Measurements from ENCODE around the gene G6PC3.

The G6PC3 gene

GRCh38 chr17:44082256-44082927, 11.9 kb downstream of the G6PC3 start:
- TF ChIP-seq SPI1 (IDR thresholded peaks at IDR 0.05; ENCODE audit: borderline replicate concordance, low read depth) (no peak), POLR2AphosphoS5 (IDR thresholded peaks at IDR 0.05; ENCODE audit: low read depth) (no peak), CTCF (IDR thresholded peaks at IDR 0.05; ENCODE audit: insufficient read depth, low read length) (no peak), GABPA (IDR thresholded peaks at IDR 0.05; ENCODE audit: low read depth) (no peak)
- DNase-seq (ENCODE audit: low read depth in 1 of 2, low spot score in 1 of 2): no peak
- no peak overlapping the region for H3K27ac ChIP-seq (replicated peaks)
- H3K27me3 ChIP-seq (ENCODE audit: insufficient read depth, poor library complexity, severe bottlenecking): no peaks in the 10 kb centered on the region
- no peak overlapping the region for H3K4me3 ChIP-seq (replicated peaks; ENCODE audit: insufficient read depth, low read length)

- Histone ChIP-seq H3K27ac (replicated peaks) (no peak overlapping the region), H3K4me3 (replicated peaks; ENCODE audit: insufficient read depth, low read length) (no peak overlapping the region), H3K27me3 (ENCODE audit: insufficient read depth, poor library complexity, severe bottlenecking) (no peaks in the 10 kb centered on the region)
- DNase-seq (ENCODE audit: low read depth in 1 of 2, low spot score in 1 of 2): peak in 1 of 2 experiments; percentile 21
- TF ChIP-seq SPI1 (IDR thresholded peaks at IDR 0.05; ENCODE audit: borderline replicate concordance, low read depth) (no peak), POLR2AphosphoS5 (IDR thresholded peaks at IDR 0.05; ENCODE audit: low read depth) (no peak), CTCF (IDR thresholded peaks at IDR 0.05; ENCODE audit: insufficient read depth, low read length) (no peak), REST (IDR thresholded peaks at IDR 0.05; ENCODE audit: insufficient replicate concordance, low read depth) (no peak), GABPA (IDR thresholded peaks at IDR 0.05; ENCODE audit: low read depth) (no peak)
These were observed 12.8 kb downstream of the G6PC3 start for GRCh38 chr17:44083250-44083849.

- DNase-seq (ENCODE audit: low read depth in 1 of 2, low spot score in 1 of 2): peak in 1 of 2 experiments; percentile 21
- no peak for TF ChIP-seq SPI1 (IDR thresholded peaks at IDR 0.05; ENCODE audit: borderline replicate concordance, low read depth)
- TF ChIP-seq REST (IDR thresholded peaks at IDR 0.05; ENCODE audit: insufficient replicate concordance, low read depth): no peak
- no peak for TF ChIP-seq POLR2AphosphoS5 (IDR thresholded peaks at IDR 0.05; ENCODE audit: low read depth)
- TF ChIP-seq CTCF (IDR thresholded peaks at IDR 0.05; ENCODE audit: insufficient read depth, low read length): peak; percentile 13
These were observed 13.6 kb downstream of the G6PC3 start for GRCh38 chr17:44084131-44084538.

More at GRCh38 chr17:44084131-44084538, 13.6 kb downstream of the G6PC3 start:
- Histone ChIP-seq H3K4me3 (replicated peaks; ENCODE audit: insufficient read depth, low read length) (no peak overlapping the region), H3K27me3 (ENCODE audit: insufficient read depth, poor library complexity, severe bottlenecking) (no peaks in the 10 kb centered on the region), H3K27ac (replicated peaks) (no peak overlapping the region)
